ENCODE measurements around the gene CRHR2.

Gene CRHR2

GRCh38 chr7:30692882-30693281, 10.6 kb upstream of the CRHR2 start:
- Histone ChIP-seq H3K27ac (ENCODE audit: poor library complexity, severe bottlenecking) (no peak overlapping the region), H3K9me3 (ENCODE audit: severe bottlenecking) (no peaks in the 10 kb centered on the region), H3K36me3 (ENCODE audit: low read depth) (no peaks in the 10 kb centered on the region), H3K4me1 (ENCODE audit: insufficient read depth, poor library complexity, severe bottlenecking) (no peaks in the 10 kb centered on the region), H3K4me3 (ENCODE audit: severe bottlenecking) (no peak overlapping the region), H3K27me3 (ENCODE audit: insufficient read depth, poor library complexity, severe bottlenecking) (no peaks in the 10 kb centered on the region)
- DNase-seq (ENCODE audit: low spot score) = no peak
- ATAC-seq (ENCODE audit: low read depth) = no peak
- TF ChIP-seq, protein P1, sequence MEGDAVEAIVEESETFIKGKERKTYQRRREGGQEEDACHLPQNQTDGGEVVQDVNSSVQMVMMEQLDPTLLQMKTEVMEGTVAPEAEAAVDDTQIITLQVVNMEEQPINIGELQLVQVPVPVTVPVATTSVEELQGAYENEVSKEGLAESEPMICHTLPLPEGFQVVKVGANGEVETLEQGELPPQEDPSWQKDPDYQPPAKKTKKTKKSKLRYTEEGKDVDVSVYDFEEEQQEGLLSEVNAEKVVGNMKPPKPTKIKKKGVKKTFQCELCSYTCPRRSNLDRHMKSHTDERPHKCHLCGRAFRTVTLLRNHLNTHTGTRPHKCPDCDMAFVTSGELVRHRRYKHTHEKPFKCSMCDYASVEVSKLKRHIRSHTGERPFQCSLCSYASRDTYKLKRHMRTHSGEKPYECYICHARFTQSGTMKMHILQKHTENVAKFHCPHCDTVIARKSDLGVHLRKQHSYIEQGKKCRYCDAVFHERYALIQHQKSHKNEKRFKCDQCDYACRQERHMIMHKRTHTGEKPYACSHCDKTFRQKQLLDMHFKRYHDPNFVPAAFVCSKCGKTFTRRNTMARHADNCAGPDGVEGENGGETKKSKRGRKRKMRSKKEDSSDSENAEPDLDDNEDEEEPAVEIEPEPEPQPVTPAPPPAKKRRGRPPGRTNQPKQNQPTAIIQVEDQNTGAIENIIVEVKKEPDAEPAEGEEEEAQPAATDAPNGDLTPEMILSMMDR (IDR thresholded peaks at IDR 0.05; ENCODE audit: poor library complexity, severe bottlenecking) = no peak

DNA sequence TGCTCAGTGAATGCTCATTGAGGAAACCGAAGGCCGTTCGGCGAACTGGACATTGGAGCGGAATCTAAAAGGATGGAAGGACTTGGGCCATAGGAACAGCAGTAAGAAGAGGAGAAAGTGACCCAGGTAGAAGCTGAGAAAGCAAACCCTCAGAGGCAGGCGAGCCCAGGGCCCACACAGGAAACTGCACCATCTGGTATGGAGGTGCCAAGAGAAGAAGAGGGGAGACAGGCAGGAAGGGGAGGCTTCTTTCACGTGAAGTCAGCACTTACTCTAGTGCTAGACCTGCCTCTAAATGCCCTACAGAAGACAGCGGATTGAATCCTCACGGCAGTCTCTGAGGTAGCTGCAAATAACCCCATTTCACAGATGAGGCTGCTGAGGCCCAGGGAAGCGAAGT, 10.2 kb upstream of the CRHR2 start:
- Histone ChIP-seq H3K9me3 (ENCODE audit: severe bottlenecking) (no peaks in the 10 kb centered on the region), H3K36me3 (ENCODE audit: low read depth) (no peaks in the 10 kb centered on the region), H3K27ac (ENCODE audit: poor library complexity, severe bottlenecking) (no peak overlapping the region), H3K4me1 (ENCODE audit: insufficient read depth, poor library complexity, severe bottlenecking) (no peaks in the 10 kb centered on the region), H3K4me3 (ENCODE audit: severe bottlenecking) (no peak overlapping the region), H3K27me3 (ENCODE audit: insufficient read depth, poor library complexity, severe bottlenecking) (no peaks in the 10 kb centered on the region)
- DNase-seq (ENCODE audit: low spot score) (no peak), ATAC-seq (ENCODE audit: low read depth) (no peak)
- TF ChIP-seq, protein P1 (IDR thresholded peaks at IDR 0.05; ENCODE audit: poor library complexity, severe bottlenecking) = no peak

DNA sequence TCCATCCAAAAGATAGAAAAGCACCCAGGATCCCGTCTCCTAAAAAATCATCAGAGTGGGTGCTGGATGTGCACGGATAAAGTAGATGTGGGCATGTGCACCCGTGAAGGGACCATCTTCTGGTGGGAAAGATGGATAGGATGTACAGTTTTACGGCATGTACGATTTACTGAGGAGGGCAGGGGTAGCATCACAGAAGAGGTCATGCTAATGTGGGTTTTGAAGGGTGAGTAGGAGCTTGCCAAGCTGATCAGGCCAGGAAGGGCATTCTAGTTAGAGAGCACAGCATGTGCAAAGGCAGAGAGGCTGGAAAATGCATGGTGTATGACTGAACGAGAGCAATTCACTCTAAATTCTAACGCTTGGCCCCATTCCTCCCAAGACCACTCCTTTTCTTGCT, 7.8 kb upstream of the CRHR2 start:
- Histone ChIP-seq H3K4me1 (ENCODE audit: insufficient read depth, poor library complexity, severe bottlenecking) (no peaks in the 10 kb centered on the region), H3K27me3 (ENCODE audit: insufficient read depth, poor library complexity, severe bottlenecking) (peaks cover 4% of the 10 kb centered on the region), H3K4me3 (ENCODE audit: severe bottlenecking) (no peak overlapping the region), H3K27ac (ENCODE audit: poor library complexity, severe bottlenecking) (no peak overlapping the region), H3K36me3 (ENCODE audit: low read depth) (no peaks in the 10 kb centered on the region), H3K9me3 (ENCODE audit: severe bottlenecking) (no peaks in the 10 kb centered on the region)
- TF ChIP-seq, protein P1 (IDR thresholded peaks at IDR 0.05; ENCODE audit: poor library complexity, severe bottlenecking) = no peak
- no peak for DNase-seq (ENCODE audit: low spot score)
- ATAC-seq (ENCODE audit: low read depth) = no peak

DNA sequence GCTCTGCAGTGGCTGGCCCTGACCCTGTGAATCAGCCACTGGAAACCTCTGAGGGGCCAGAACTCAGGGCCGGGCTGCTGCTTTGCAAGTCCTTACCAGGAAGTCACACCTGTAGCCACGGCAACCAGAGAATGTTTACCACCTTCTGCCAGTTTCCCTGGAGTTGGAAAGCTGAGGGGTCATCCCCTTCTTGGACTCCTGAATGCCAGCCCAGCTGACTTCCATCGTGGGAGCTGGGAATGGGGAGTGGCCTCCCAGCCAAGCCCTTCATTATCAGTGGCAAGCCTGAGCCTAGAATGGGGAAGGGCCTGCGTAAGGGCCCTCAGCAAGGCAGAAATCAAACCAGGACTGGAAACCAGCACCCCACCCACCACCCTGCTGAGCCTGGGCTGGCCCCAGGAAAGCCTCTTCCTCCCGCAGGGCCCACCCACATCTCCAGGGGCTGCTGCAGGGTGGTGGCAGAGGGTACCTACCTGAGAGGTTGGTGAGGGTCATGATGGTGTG, 6.5 kb upstream of the CRHR2 start:
- no peak overlapping the region for H3K4me3 ChIP-seq (ENCODE audit: severe bottlenecking)
- H3K4me1 ChIP-seq (ENCODE audit: insufficient read depth, poor library complexity, severe bottlenecking) = no peaks in the 10 kb centered on the region
- peaks cover 16% of the 10 kb centered on the region for H3K27me3 ChIP-seq (ENCODE audit: insufficient read depth, poor library complexity, severe bottlenecking)
- TF ChIP-seq, protein P1 (IDR thresholded peaks at IDR 0.05; ENCODE audit: poor library complexity, severe bottlenecking) = no peak
- ATAC-seq (ENCODE audit: low read depth) (no peak), DNase-seq (ENCODE audit: low spot score) (no peak)
- no peak overlapping the region for H3K27ac ChIP-seq (ENCODE audit: poor library complexity, severe bottlenecking)
- no peaks in the 10 kb centered on the region for H3K9me3 ChIP-seq (ENCODE audit: severe bottlenecking)
- no peaks in the 10 kb centered on the region for H3K36me3 ChIP-seq (ENCODE audit: low read depth)

- no peaks in the 10 kb centered on the region for H3K4me1 ChIP-seq (ENCODE audit: insufficient read depth, poor library complexity, severe bottlenecking)
- ATAC-seq (ENCODE audit: low read depth) (no peak), DNase-seq (ENCODE audit: low spot score) (no peak)
- TF ChIP-seq, protein P1 (IDR thresholded peaks at IDR 0.05; ENCODE audit: poor library complexity, severe bottlenecking) = no peak
- H3K4me3 ChIP-seq (ENCODE audit: severe bottlenecking) = no peak overlapping the region
- H3K27ac ChIP-seq (ENCODE audit: poor library complexity, severe bottlenecking) = no peak overlapping the region
- H3K9me3 ChIP-seq (ENCODE audit: severe bottlenecking) = no peaks in the 10 kb centered on the region
- peaks cover 28% of the 10 kb centered on the region for H3K27me3 ChIP-seq (ENCODE audit: insufficient read depth, poor library complexity, severe bottlenecking)
- H3K36me3 ChIP-seq (ENCODE audit: low read depth) = no peaks in the 10 kb centered on the region
Measured at GRCh38 chr7:30687604-30688003, 5.3 kb upstream of the CRHR2 start.
